K562 treated with DMSO at 1 percent for 24 hours (cell line): ENCODE results near the gene AMTN. TPM values are rescaled to one million over a fixed set of nuclear protein-coding genes. Genes with fewer than 3 reads are reported as not detected.

Experiments
- total RNA-seq: library from RNA; unstranded; fragments of 300-600 nt; gene quantifications from 2 replicates; pipeline ENCODE4 v1.2.3, GENCODE V29; 2022; ENCODE audit warnings: low read depth; ENCODE audit not compliant: insufficient read depth

The AMTN gene
- total RNA-seq: not detected in 2 replicates

DNA sequence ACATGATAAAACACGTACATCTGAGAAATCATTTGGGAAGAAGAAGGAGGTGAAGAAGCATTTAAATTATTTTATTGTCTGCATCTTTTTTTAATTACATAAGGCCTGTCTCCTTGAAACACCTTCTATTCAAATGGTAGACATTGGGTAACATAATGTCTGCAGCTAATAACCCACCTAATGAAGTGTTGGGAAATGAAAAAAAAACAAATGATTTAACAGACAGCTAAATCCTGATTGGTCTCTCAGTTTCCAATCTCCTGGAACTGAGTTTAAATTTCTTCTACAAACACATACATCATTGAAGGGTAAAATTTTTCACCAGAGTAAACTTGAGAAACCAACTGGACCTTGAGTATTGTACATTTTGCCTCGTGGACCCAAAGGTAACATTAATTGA lies at the start of gene AMTN:
Gene AMTN (plus strand): TSS at position 301 of the 400 bp plus-strand sequence. CDS start 209 bp downstream, outside the sequence.

DNA sequence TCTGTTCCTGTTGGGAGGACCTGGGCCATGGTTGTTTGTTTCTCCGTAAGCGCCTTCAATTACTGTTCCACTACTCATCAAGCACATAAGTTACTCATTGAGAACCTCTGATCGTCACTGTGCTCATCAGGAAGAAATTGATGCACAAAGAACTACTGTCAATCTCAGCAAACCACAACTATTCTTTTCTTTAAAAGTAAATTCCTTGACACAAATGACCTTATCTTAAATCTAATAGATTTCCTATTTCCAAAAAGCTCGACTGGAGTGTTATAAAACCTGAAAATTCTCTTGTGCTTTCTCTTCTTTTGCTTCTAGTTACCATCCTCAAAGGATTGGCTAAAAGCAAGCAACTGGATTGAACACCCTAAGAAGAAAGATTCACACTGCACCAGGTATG lies 46.5 kb upstream of the AMTN start, which contains the start of gene MUC7:
Gene MUC7 (plus strand): TSS at position 301 of the 400 bp plus-strand sequence. CDS start 1,825 bp downstream, outside the sequence.

Other genes starting within 250 kb of the AMTN start
- gene CABS1, start 183.6 kb upstream of the AMTN start, total RNA-seq: not detected in 2 replicates
- gene SMR3A, start 157.8 kb upstream of the AMTN start, total RNA-seq: not detected in 2 replicates
- gene SMR3B, start 135.4 kb upstream of the AMTN start, total RNA-seq: not detected in 2 replicates
- gene OPRPN, start 120.6 kb upstream of the AMTN start, total RNA-seq: not detected in 2 replicates
- not detected in 2 replicates for gene MUC7, start 46.4 kb upstream of the AMTN start, total RNA-seq
- not detected in 2 replicates for gene AMBN, start 73.7 kb downstream of the AMTN start, total RNA-seq
- not detected in 2 replicates for gene ENAM, start 110.2 kb downstream of the AMTN start, total RNA-seq
- not detected in 2 replicates for gene JCHAIN, start 147.9 kb downstream of the AMTN start, total RNA-seq
- 19.8 and 23.2 TPM in 2 replicates for gene UTP3, start 170.0 kb downstream of the AMTN start, total RNA-seq
- 21.9 and 23.8 TPM in 2 replicates for gene RUFY3, start 203.4 kb downstream of the AMTN start, total RNA-seq